ENCODE results near the gene SYNE2. TPM values are rescaled to one million over a fixed set of nuclear protein-coding genes. Genes with fewer than 3 reads are reported as not detected.

Gene SYNE2
- total RNA-seq, 1 donor, result 25.8 TPM

DNA sequence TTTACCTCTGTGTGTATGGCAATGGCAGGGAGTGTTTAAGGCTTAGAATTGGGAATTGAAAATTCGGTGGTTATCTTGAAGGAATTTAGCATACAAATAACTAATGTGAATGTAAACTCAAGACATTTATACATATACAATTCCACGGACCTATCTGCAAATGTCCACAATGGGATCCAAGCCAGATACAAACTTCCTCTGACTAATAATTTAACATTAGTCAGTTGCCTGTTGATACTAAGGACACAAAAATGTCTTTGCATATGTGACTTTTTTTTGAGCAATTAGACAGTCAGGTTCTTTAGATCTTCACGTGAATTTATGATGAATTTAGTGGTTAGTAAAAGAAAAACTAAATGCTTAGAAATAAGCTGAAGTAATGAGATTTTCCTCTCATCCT lies 400.9 kb downstream of the SYNE2 start:
- H3K4me3 ChIP-seq (ENCODE audit: low read depth, low read length), result no peak overlapping the region
- peak; percentile 44 for DNase-seq (ENCODE audit: low read depth)
- TF ChIP-seq, protein P1, sequence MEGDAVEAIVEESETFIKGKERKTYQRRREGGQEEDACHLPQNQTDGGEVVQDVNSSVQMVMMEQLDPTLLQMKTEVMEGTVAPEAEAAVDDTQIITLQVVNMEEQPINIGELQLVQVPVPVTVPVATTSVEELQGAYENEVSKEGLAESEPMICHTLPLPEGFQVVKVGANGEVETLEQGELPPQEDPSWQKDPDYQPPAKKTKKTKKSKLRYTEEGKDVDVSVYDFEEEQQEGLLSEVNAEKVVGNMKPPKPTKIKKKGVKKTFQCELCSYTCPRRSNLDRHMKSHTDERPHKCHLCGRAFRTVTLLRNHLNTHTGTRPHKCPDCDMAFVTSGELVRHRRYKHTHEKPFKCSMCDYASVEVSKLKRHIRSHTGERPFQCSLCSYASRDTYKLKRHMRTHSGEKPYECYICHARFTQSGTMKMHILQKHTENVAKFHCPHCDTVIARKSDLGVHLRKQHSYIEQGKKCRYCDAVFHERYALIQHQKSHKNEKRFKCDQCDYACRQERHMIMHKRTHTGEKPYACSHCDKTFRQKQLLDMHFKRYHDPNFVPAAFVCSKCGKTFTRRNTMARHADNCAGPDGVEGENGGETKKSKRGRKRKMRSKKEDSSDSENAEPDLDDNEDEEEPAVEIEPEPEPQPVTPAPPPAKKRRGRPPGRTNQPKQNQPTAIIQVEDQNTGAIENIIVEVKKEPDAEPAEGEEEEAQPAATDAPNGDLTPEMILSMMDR (IDR thresholded peaks at IDR 0.05; ENCODE audit: insufficient read depth, low read length), result no peak

DNA sequence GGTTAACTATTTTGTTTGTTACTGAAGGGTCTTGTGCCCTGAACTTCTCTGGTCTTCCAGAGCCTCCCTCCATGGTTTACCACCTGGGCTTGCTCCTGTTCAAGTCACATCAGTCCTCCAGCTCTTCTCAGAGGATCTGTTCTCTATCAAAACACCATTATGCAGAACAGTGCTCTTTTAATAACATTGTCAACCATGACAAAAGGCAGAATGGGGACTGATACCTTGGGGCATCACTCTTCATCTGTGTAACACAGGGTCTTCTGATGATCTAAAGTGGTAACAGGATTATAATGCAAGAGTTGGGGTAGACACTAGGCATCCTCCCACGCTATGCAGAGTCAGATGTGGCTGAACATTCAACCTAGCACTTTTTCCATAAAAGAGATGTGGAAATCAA lies 403.0 kb downstream of the SYNE2 start:
- H3K4me3 ChIP-seq (ENCODE audit: low read depth, low read length), result no peak overlapping the region
- DNase-seq (ENCODE audit: low read depth), result no peak
- TF ChIP-seq, protein P1 (IDR thresholded peaks at IDR 0.05; ENCODE audit: insufficient read depth, low read length), result no peak

DNA sequence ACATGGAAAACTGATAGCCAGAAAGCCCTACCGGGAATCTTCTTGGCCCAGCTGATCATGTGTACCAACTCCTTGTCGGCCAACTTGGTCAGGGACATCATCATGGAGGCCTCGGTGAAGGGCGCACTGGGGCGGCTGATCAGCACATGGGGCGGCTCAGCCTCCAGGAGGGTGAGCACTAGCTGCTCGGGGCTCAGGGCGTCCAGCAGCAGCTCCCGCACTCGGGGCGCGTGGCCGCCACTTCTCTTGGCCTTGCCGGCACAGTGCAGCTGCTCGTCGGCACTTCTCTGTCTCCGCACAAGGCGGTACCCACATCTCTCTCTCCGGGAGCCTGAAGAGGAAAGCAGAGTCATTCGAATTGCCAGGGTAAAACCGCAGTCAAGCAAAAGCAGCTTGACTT lies 407.6 kb downstream of the SYNE2 start:
- no peak overlapping the region for H3K4me3 ChIP-seq (ENCODE audit: low read depth, low read length)
- TF ChIP-seq, protein P1 (IDR thresholded peaks at IDR 0.05; ENCODE audit: insufficient read depth, low read length), result no peak
- no peak for DNase-seq (ENCODE audit: low read depth)

DNA sequence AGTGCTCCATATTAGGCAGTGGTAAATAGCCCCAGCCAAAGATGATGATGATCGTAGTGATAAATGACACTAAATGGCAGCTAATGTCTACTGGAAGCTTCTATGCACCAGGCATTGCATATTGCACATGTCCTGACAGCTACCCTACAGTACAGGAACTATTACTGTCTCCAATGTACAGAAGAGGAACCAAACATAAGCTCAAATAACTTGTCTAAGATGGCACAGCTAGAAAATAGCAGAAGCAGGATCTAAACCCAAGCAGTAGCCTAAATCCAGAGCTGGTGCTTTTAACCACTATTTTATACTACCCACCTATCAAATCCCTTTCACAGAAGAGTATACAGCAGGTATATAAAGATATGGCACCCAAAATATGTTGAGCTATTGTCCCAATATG lies 412.4 kb downstream of the SYNE2 start:
- no peak for DNase-seq (ENCODE audit: low read depth)
- H3K4me3 ChIP-seq (ENCODE audit: low read depth, low read length), result no peak overlapping the region
- TF ChIP-seq, protein P1 (IDR thresholded peaks at IDR 0.05; ENCODE audit: insufficient read depth, low read length), result no peak

DNA sequence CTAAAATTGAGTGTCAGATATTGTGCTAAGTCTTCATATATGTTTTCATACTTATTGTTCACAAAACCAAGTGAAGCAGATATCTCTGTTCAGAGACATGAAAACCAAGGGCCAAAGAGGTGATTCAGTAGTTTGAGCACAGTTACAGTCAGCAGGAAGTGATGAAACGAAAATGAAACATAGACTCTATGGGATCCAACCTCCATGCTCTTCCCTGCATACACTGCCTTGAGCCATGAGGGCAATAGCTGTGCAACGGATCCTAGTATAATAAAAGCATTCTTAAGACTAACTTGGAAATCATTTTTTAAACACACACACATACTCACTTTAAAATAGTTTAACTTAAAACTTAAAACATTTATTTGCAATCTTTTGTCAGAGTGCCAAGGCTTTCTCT lies 413.4 kb downstream of the SYNE2 start:
- no peak overlapping the region for H3K4me3 ChIP-seq (ENCODE audit: low read depth, low read length)
- peak; percentile 73 for DNase-seq (ENCODE audit: low read depth)
- TF ChIP-seq, protein P1 (IDR thresholded peaks at IDR 0.05; ENCODE audit: insufficient read depth, low read length), result no peak

DNA sequence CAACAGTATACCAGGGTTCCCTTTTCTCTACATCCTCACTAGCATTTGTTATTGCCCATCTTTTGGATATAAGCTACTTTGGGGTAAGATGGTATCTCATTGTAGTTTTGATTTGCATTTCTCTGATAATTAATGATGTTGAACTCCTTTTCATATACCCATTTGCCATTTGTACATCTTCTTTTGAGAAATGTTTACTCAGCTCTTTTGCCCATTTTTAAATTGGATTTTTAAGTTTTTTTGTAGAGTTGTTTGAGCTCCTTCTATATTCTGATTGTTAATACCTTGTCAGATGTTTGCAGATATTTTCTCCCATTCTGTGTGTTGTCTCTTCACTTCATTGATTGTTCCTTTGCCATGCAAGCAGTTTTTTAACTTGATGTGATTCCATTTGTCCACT lies 419.2 kb downstream of the SYNE2 start:
- DNase-seq (ENCODE audit: low read depth), result no peak
- TF ChIP-seq, protein P1 (IDR thresholded peaks at IDR 0.05; ENCODE audit: insufficient read depth, low read length), result no peak
- H3K4me3 ChIP-seq (ENCODE audit: low read depth, low read length), result no peak overlapping the region

Small RNAs within 50 kb of the gene (small RNA-seq; reads per million reads assigned to genes)
- gene MIR548H1 (not detected), gene RF00019 (not detected), gene RPS28P1 (not detected)

Other genes starting within 250 kb of the SYNE2 start
- 7.0 and 10.1 TPM in 2 replicates for gene WDR89, start 211.1 kb upstream of the SYNE2 start, total RNA-seq (ENCODE audit: low replicate concordance)
- gene SGPP1, start 124.9 kb upstream of the SYNE2 start, total RNA-seq (ENCODE audit: low replicate concordance), result 8.3 and 34.4 TPM in 2 replicates